Neural cell (in vitro differentiated cells): Measurements from ENCODE around the gene RCN2.

Experiments used
- CTCF ChIP-seq: fragments of 450-650 bp; IDR thresholded peaks from 2 replicates; pipeline ENCODE4 v1.5.1; 2014; ENCODE audit warnings: antibody characterized with exemption, mild to moderate bottlenecking, moderate library complexity; ENCODE audit not compliant: poor library complexity, severe bottlenecking
- EZH2 ChIP-seq: fragments of 200-600, 300-800 bp; shearing (Covaris generic), sonication (generic); IDR thresholded peaks from 2 replicates; pipeline ENCODE4 v1.6.1; 2014; ENCODE audit warnings: antibody characterized with exemption, low read length, borderline replicate concordance, mild to moderate bottlenecking; ENCODE audit not compliant: insufficient read depth, poor library complexity, severe bottlenecking
- MXI1 ChIP-seq: fragments of 450-650 bp; conservative IDR thresholded peaks from 2 replicates; pipeline ENCODE4 v1.6.1; 2014; ENCODE audit warnings: antibody characterized with exemption, mild to moderate bottlenecking; ENCODE audit not compliant: poor library complexity, severe bottlenecking
- POLR2AphosphoS5 ChIP-seq: IDR thresholded peaks from 2 replicates; pipeline ENCODE4 v1.6.1; 2012

DNA sequence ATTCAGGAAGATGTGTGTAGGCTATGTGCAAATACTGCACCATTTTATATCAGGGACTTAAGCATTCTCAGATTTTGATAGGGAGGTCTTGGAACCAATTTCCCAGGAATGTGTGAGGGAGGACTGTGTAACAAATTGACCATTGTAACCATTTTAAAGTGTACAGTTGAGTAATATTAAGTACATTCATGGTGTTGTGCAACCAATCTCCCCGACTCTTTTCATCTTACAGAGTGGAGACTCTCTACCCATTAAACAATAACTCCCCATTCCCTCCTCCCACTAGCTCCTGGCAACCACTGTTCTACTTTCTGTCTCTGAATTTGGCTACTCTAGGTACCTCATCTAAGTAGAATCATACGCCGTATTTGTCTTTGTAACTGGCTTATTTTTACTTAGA, 5.1 kb downstream of the RCN2 start:
- TF ChIP-seq POLR2AphosphoS5 = no peak
- no peak for TF ChIP-seq EZH2
- TF ChIP-seq CTCF = no peak
- no peak for TF ChIP-seq MXI1
